SK-N-SH treated with all-trans-retinoic acid at 6 μM for 48 hours (cell line): Measurements from ENCODE around the gene DHRS13.

ENCODE experiments used
- CREB5 ChIP-seq: fragments of 250-450 bp; sonication (Bioruptor Pico); IDR thresholded peaks from 2 replicates; pipeline ENCODE4 v1.5.1; 2020; ENCODE audit warnings: low read depth, mild to moderate bottlenecking, moderate library complexity
- CSDC2 ChIP-seq: fragments of 250-450 bp; sonication (Bioruptor Pico); IDR thresholded peaks from 2 replicates; pipeline ENCODE4 v1.5.0; 2020; ENCODE audit warnings: mild to moderate bottlenecking, moderate library complexity
- ESRRG ChIP-seq: fragments of 250-450 bp; sonication (Bioruptor Pico); IDR thresholded peaks from 2 replicates; pipeline ENCODE4 v1.6.1; 2021; ENCODE audit warnings: mild to moderate bottlenecking
- ISL1 ChIP-seq: fragments of 250-450 bp; sonication (Bioruptor Pico); IDR thresholded peaks from 2 replicates; pipeline ENCODE4 v2.1.2; 2022; ENCODE audit warnings: mild to moderate bottlenecking, moderate library complexity
- PATZ1 ChIP-seq: fragments of 250-450 bp; sonication (Bioruptor Pico); IDR thresholded peaks from 2 replicates; pipeline ENCODE4 v1.8.0; 2020; ENCODE audit warnings: mild to moderate bottlenecking, moderate library complexity, borderline replicate concordance
- ZFP3 ChIP-seq: fragments of 250-450 bp; sonication (Bioruptor Pico); IDR thresholded peaks from 2 replicates; pipeline ENCODE4 v1.5.0; 2020; ENCODE audit warnings: mild to moderate bottlenecking, moderate library complexity
- ZFP30 ChIP-seq: fragments of 450-650 bp; formaldehyde crosslinking; IDR thresholded peaks from 2 replicates; pipeline ENCODE4 v1.5.0; 2022; ENCODE audit warnings: mild to moderate bottlenecking, moderate library complexity
- ZNF8 ChIP-seq: fragments of 450-650 bp; formaldehyde crosslinking; IDR thresholded peaks from 2 replicates; pipeline ENCODE4 v1.5.0; 2020; ENCODE audit warnings: mild to moderate bottlenecking, moderate library complexity

GRCh38 chr17:28882154-28882895, 20.6 kb downstream of the DHRS13 start:
- TF ChIP-seq ZNF8 (CRISPR knock-in tag) = no peak
- TF ChIP-seq CSDC2 (CRISPR knock-in tag) = no peak
- no peak for TF ChIP-seq ISL1 (CRISPR knock-in tag)
- no peak for TF ChIP-seq ZFP3
- no peak for TF ChIP-seq ZFP30 (CRISPR knock-in tag)
- no peak for TF ChIP-seq CREB5 (CRISPR knock-in tag)
- TF ChIP-seq PATZ1 (CRISPR knock-in tag) = no peak
- TF ChIP-seq ESRRG (CRISPR knock-in tag) = no peak
